GM12878 (cell line): Measurements from ENCODE around the gene ABCC1. TPM values are rescaled to one million over a fixed set of nuclear protein-coding genes. Genes with fewer than 3 reads are reported as not detected.

Experiments
- ATAC-seq: fragments of 200-7000 bp; cut with Tn5 transposase; 3 replicates; pipeline ENCODE4 v1.9.1; 2020; ENCODE audit warnings: mild to moderate bottlenecking, moderate library complexity
- BruUV-seq: library from RNA; stranded (reverse); fragments of 400-500 nt; replicated peaks from 2 replicates; lab custom pipeline; 2021; lab: Mats Ljungman, UMichigan
- CTCF ChIA-PET: fragments of 300-600 bp; sonication (Branson Sonifier 250); formaldehyde crosslinking; extraction: SDS; loops from one replicate; lab custom pipeline; 2021; ENCODE audit warnings: inconsistent platforms; lab: Yijun Ruan, JAX
- POLR2A ChIA-PET: fragments of 350-600 bp; formaldehyde crosslinking; extraction: SDS; loops from one replicate; lab custom pipeline; 2021; ENCODE audit warnings: inconsistent platforms; lab: Charles Lee
- RAD21 ChIA-PET: fragments of 300-600 bp; sonication (Branson Sonifier 250); formaldehyde crosslinking; loops from one replicate; lab custom pipeline; 2023; ENCODE audit warnings: antibody characterized with exemption; ENCODE audit not compliant: unreplicated experiment; lab: Charles Lee
- SMC1A ChIA-PET: fragments of 300-600 bp; sonication (Branson Sonifier 250); formaldehyde crosslinking; loops from one replicate; lab custom pipeline; 2023; ENCODE audit not compliant: unreplicated experiment, uncharacterized antibody; lab: Charles Lee
- DNase-seq: peaks from one replicate; pipeline ENCODE4 v3.0.0-alpha.2; 2011; ENCODE audit warnings: low read depth, low spot score
- FAIRE-seq: peaks from 3 replicates; lab custom pipeline; 2011; peaks lifted over from hg19 to GRCh38; lab: Jason Lieb, UNC
- H2AFZ ChIP-seq: 2 replicates; pipeline ENCODE4 v1.6.0; 2011; ENCODE audit warnings: low read depth, low read length, control low read depth; ENCODE audit not compliant: control insufficient read depth
- H3K27ac ChIP-seq: 2 replicates; pipeline ENCODE4 v1.5.1; 2011; ENCODE audit warnings: control low read depth; ENCODE audit not compliant: control insufficient read depth, insufficient read depth
- H3K27me3 ChIP-seq, 2 experiments: replicated peaks in 1 of 2; 2 replicates each; pipeline versions ENCODE4 v1.6.0 to v1.6.1; 2011; ENCODE audit warnings: low read length in 1 of 2; ENCODE audit not compliant: control insufficient read depth in 2 of 2, insufficient read depth in 2 of 2
- H3K36me3 ChIP-seq, 2 experiments: 2 replicates each; pipeline ENCODE4 v1.5.1; 2011; ENCODE audit warnings: low read length in 1 of 2; ENCODE audit not compliant: control insufficient read depth in 2 of 2, insufficient read depth in 2 of 2
- H3K4me1 ChIP-seq: 2 replicates; pipeline ENCODE4 v1.6.1; 2011; ENCODE audit warnings: mild to moderate bottlenecking, low read length, moderate library complexity, mixed read lengths; ENCODE audit not compliant: control insufficient read depth, insufficient read depth
- H3K4me2 ChIP-seq: 2 replicates; pipeline ENCODE4 v1.6.0; 2011; ENCODE audit warnings: control low read depth; ENCODE audit not compliant: control insufficient read depth, insufficient read depth
- H3K4me3 ChIP-seq: fragments of 200-600 bp; sonication (generic); 2 replicates; pipeline ENCODE4 v1.5.1; 2016
- H3K79me2 ChIP-seq: 2 replicates; pipeline ENCODE4 v1.6.0; 2011; ENCODE audit warnings: low read length; ENCODE audit not compliant: control insufficient read depth, insufficient read depth
- H3K9ac ChIP-seq: 2 replicates; pipeline ENCODE4 v1.8.0; 2011; ENCODE audit warnings: low read length, control low read depth, mixed read lengths; ENCODE audit not compliant: control insufficient read depth, insufficient read depth
- H3K9me3 ChIP-seq: replicated peaks from 3 replicates; pipeline ENCODE4 v1.5.1; 2011; ENCODE audit warnings: mild to moderate bottlenecking, low read length; ENCODE audit not compliant: control insufficient read depth, insufficient read depth
- H4K20me1 ChIP-seq: 2 replicates; pipeline ENCODE4 v1.6.0; 2011; ENCODE audit not compliant: control insufficient read depth, insufficient read depth
- GABPA ChIP-seq: IDR thresholded peaks from 2 replicates; pipeline ENCODE4 v1.6.1; 2014; ENCODE audit warnings: antibody characterized with exemption, low read depth, mild to moderate bottlenecking, inconsistent platforms
- HDGF ChIP-seq: fragments of 450-650 bp; IDR thresholded peaks from 2 replicates; pipeline ENCODE4 v1.6.1; 2016; ENCODE audit warnings: antibody characterized with exemption
- JUND ChIP-seq: IDR thresholded peaks from 2 replicates; pipeline ENCODE4 v1.6.1; 2012; ENCODE audit warnings: low read depth, mild to moderate bottlenecking, low read length, improper control_type of control experiment, moderate library complexity
- KAT2A ChIP-seq: conservative IDR thresholded peaks from 2 replicates; pipeline ENCODE4 v1.6.1; 2011; ENCODE audit warnings: low read depth, low read length; ENCODE audit not compliant: control insufficient read depth
- MYC ChIP-seq: IDR thresholded peaks from 2 replicates; pipeline ENCODE4 v1.6.1; 2011; ENCODE audit warnings: mild to moderate bottlenecking, low read length, moderate library complexity, inconsistent platforms; ENCODE audit not compliant: insufficient read depth, insufficient replicate concordance, insufficient read length, severe bottlenecking
- NFYB ChIP-seq: IDR thresholded peaks from 2 replicates; pipeline ENCODE4 v1.6.1; 2011; ENCODE audit warnings: low read depth, mild to moderate bottlenecking, low read length, improper control_type of control experiment, moderate library complexity; ENCODE audit not compliant: insufficient read depth
- NR2F1 ChIP-seq: fragments of 450-650 bp; conservative IDR thresholded peaks from 2 replicates; pipeline ENCODE4 v1.6.1; 2017; ENCODE audit warnings: mild to moderate bottlenecking
- PKNOX1 ChIP-seq: fragments of 450-650 bp; IDR thresholded peaks from 2 replicates; pipeline ENCODE4 v1.6.1; 2016; ENCODE audit warnings: mild to moderate bottlenecking
- RELA ChIP-seq: fragments of 450-650 bp; IDR thresholded peaks from 2 replicates; pipeline ENCODE4 v1.8.0; 2014; ENCODE audit warnings: borderline replicate concordance; ENCODE audit not compliant: partially characterized antibody
- RELB ChIP-seq: fragments of 450-650 bp; IDR thresholded peaks from 2 replicates; pipeline ENCODE4 v1.6.1; 2017; ENCODE audit warnings: low read depth, mild to moderate bottlenecking, moderate library complexity
- RUNX3 ChIP-seq: IDR thresholded peaks from 2 replicates; pipeline ENCODE4 v1.6.1; 2012; ENCODE audit warnings: low read length, inconsistent platforms
- SPI1 ChIP-seq: IDR thresholded peaks from 2 replicates; pipeline ENCODE4 v1.6.1; 2011; ENCODE audit warnings: low read depth, mild to moderate bottlenecking, low read length, moderate library complexity, borderline replicate concordance; ENCODE audit not compliant: insufficient read depth
- SREBF2 ChIP-seq: IDR thresholded peaks from 2 replicates; pipeline ENCODE4 v1.6.1; 2012; ENCODE audit warnings: mild to moderate bottlenecking, low read length
- SRF ChIP-seq, 2 experiments: IDR thresholded peaks; 2 replicates each; pipeline ENCODE4 v1.6.1; 2011; ENCODE audit warnings: low read depth in 2 of 2, low read length in 2 of 2, mild to moderate bottlenecking in 1 of 2, moderate library complexity in 1 of 2
- STAT1 ChIP-seq: fragments of 450-650 bp; conservative IDR thresholded peaks from 2 replicates; pipeline ENCODE4 v1.6.1; 2014; ENCODE audit warnings: antibody characterized with exemption, mild to moderate bottlenecking
- TAF1 ChIP-seq: IDR thresholded peaks from 2 replicates; pipeline ENCODE4 v1.6.1; 2011; ENCODE audit warnings: mild to moderate bottlenecking, low read depth, low read length, borderline replicate concordance
- YY1 ChIP-seq: IDR thresholded peaks from 2 replicates; pipeline ENCODE4 v1.6.1; 2011; ENCODE audit warnings: low read depth, mild to moderate bottlenecking, low read length
- ZNF207 ChIP-seq: fragments of 450-650 bp; IDR thresholded peaks from 2 replicates; pipeline ENCODE4 v1.6.1; 2014; ENCODE audit warnings: antibody characterized with exemption, mild to moderate bottlenecking, borderline replicate concordance
- ZNF24 ChIP-seq: fragments of 450-650 bp; IDR thresholded peaks from 2 replicates; pipeline ENCODE4 v1.6.1; 2017; ENCODE audit warnings: antibody characterized with exemption, mild to moderate bottlenecking
- WGBS: methylation state at CpG from one replicate; pipeline ENCODE4 v1.1.6; 2016; ENCODE audit warnings: low lambda C conversion rate; ENCODE audit not compliant: insufficient replicate concordance, insufficient coverage; ENCODE audit errors: missing lambda C conversion rate; 5-methylcytosine and 5-hydroxymethylcytosine counted together
- in situ Hi-C: fragments of 300-500 bp; cut with MboI; formaldehyde crosslinking; loops from 9 replicates; pipeline ENCODE4 v1.14.3; 2018; ENCODE audit warnings: mixed read lengths
- intact Hi-C: fragments of 100-400 bp; cut with micrococcal nuclease; formaldehyde crosslinking; loops from one replicate; pipeline ENCODE4 v1.14.2; 2022; ENCODE audit not compliant: unreplicated experiment
- polyA plus RNA-seq, 11 experiments: library from polyadenylated mRNA; depleted of rRNA in 4 of 11; unstranded in 6 of 11; stranded (reverse) in 5 of 11; fragments of >200 nt; fragmentation: Nextera tagmentation in 4 of 11; fragmentation: Illumina TruSeq in 1 of 11; extraction: Ambion mirVana in 4 of 11; extraction: Trizol in 1 of 11; gene quantifications; 1 replicate in 1 of 11; 2 replicates in 10 of 11; pipeline versions ENCODE4 v1.2.1 to v1.2.3, GENCODE V29; 2011 to 2016; ENCODE audit warnings: inconsistent platforms in 2 of 11, missing spikeins in 2 of 11, low read depth in 1 of 11
- total RNA-seq, 4 experiments: library from RNA; depleted of rRNA in 3 of 4; stranded (reverse); fragments of >200 nt in 3 of 4; fragmentation: Illumina TruSeq in 1 of 4; extraction: Trizol in 1 of 4; gene quantifications; 2 replicates each; pipeline versions ENCODE4 v1.2.1 to v1.2.3, GENCODE V29; 2013 to 2021

The ABCC1 gene
- total and polyA plus RNA-seq, 10 of the 15 experiments (the other 5 are each of a cell fraction or from before 2014, with no cell fraction given) = 3.2 to 44.6 (median 14.5) TPM

GRCh38 chr16:16107839-16108238, 158.4 kb downstream of the ABCC1 start (continued):
- TF ChIP-seq TAF1 (no peak), HDGF (no peak), MYC (no peak), JUND (no peak), NR2F1 (no peak), NFYB (no peak)

DNA sequence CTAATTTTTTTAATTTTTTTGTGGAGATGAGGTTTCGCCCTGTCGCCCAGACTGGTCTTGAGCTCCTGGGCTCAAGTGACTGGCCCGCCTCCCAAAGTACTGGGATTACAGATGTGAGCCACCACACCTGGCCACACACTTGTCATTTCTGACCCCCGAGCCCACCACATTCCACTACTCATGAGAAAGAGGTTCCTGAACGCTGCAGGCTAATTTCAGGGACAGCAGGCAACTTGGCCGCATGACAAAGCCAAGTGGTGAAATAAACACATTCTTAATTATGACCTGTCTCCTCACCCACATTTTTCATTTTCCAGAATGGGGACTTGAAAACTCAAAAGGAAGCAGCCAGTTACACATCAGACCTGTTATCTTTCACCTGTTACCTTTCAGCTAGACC, 159.3 kb downstream of the ABCC1 start:
- 79% methylated on average over 6 of the region's 6 CpGs for WGBS
- Histone ChIP-seq H3K9ac (no peak overlapping the region), H3K4me1 (no peaks in the 10 kb centered on the region), H2AFZ (no peak overlapping the region), H3K27me3 (no peaks in the 10 kb centered on the region), H3K36me3 (peaks cover 21 to 35% of the 10 kb centered on the region in 2 experiments), H3K4me2 (no peak overlapping the region), H3K27ac (no peak overlapping the region), H3K9me3 (no peaks in the 10 kb centered on the region; the same call in 2 of the 3 replicates), H3K4me3 (no peak overlapping the region), H3K79me2 (no peaks in the 10 kb centered on the region), H4K20me1 (no peaks in the 10 kb centered on the region)
- no TSS peak for BruUV-seq
- ChIA-PET POLR2A (interaction anchor here (0.6 kb wide), 1 partner anchor 156 kb away, joined by 6 read pairs; no protein-coding TSS in a partner anchor), SMC1A (no interaction called here), CTCF (interaction anchor here (1.3 kb wide), 1 partner anchor 18 kb away, joined by 3 read pairs; no protein-coding TSS in a partner anchor), RAD21 (no interaction called here)
- no peak for ATAC-seq
- intact Hi-C loops (no loop called here), in situ Hi-C loops (no loop called here)
- DNase-seq = no peak
- no peak for FAIRE-seq
- TF ChIP-seq STAT1 (no peak), GABPA (no peak), ZNF24 (no peak), RELA (no peak), RUNX3 (no peak), PKNOX1 (no peak), YY1 (no peak), SREBF2 (no peak), HDGF (no peak), SRF (IDR thresholded peaks at IDR 0.05; ENCODE audit: low read depth in 2 of 2, low read length in 2 of 2) (no peak), SPI1 (no peak), RELB (no peak), KAT2A (no peak), ZNF207 (no peak)
